HG03175 (cell line): Measurements from ENCODE around the gene CFLAR.
A peak's percentile ranks its signal among the peaks of the same experiment; 100 is the strongest.

Experiments used
- ATAC-seq: cut with Tn5 transposase; IDR thresholded peaks from one replicate; pipeline ENCODE4 v1.9.1; 2021; ENCODE audit warnings: mild to moderate bottlenecking, moderate library complexity; ENCODE audit not compliant: unreplicated experiment

CFLAR gene

DNA sequence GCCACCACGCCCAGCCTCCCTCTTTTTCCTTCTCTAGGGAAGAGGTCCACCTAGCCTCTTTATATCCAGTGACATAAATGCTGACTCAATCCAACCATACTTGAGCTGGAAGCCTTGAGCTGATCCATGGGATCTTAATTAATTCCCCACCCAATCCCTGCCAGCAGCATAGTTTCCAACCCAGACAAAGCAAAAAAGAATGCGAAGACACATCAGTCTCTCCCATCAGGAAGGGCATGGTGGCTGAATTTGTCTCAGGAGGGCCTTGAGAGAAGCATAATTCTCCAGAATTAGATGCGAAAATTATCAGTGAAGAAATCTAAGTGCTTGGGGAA lies 89.5 kb downstream of the CFLAR start:
- ATAC-seq, result no peak

DNA sequence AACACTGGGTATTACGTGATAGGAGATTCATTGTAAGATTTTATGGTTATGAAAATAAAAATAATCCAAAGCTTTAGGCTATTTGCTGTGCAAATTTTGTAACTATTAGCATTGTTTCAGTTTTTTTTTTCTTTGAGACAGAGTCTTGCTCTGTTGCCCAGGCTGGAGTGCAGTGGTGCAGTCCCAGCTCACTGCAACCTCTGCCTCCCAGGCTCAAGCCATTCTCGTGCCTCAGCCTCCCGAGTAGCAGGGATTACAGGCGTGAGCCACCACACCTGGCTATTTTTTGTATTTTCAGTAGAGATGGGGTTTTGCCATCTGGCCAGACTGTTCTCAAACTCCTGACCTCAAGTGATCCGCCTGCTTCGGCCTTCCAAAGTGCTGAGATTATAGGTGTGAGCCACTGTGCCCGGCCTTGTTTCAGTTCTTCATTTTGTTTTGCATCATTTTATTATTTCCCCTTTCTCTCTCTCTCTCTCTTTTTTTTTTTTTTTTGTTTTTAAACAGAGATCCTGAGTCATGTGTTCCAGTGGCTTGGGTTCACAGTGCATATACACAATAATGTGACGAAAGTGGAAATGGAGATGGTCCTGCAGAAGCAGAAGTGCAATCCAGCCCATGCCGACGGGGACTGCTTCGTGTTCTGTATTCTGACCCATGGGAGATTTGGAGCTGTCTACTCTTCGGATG lies 92.7 kb downstream of the CFLAR start:
- ATAC-seq, result peak; percentile 78

- ATAC-seq, result no peak
Observed at GRCh38 chr2:201215963-201216362, 100.0 kb downstream of the CFLAR start.

DNA sequence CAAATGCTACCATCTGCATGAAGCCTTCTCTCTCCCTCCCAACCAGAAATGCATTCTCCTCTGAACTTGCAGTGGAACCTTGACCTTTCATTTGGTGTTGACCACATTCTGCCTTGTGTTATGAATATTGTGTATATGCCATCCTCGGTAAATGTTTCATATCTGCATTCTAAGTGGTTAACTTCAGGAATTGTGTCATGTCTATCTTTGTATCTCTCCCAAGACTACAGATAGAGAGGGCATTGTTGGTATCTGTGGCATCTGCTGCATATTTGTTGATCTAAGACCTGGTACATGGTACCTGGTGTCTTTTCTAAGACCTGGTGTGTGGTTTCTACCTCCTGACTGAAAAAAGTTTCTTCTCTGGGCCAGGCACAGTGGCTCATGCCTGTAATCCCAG lies 101.0 kb downstream of the CFLAR start:
- no peak for ATAC-seq

- ATAC-seq, result no peak
Observed at GRCh38 chr2:201218780-201219179, 102.8 kb downstream of the CFLAR start.

DNA sequence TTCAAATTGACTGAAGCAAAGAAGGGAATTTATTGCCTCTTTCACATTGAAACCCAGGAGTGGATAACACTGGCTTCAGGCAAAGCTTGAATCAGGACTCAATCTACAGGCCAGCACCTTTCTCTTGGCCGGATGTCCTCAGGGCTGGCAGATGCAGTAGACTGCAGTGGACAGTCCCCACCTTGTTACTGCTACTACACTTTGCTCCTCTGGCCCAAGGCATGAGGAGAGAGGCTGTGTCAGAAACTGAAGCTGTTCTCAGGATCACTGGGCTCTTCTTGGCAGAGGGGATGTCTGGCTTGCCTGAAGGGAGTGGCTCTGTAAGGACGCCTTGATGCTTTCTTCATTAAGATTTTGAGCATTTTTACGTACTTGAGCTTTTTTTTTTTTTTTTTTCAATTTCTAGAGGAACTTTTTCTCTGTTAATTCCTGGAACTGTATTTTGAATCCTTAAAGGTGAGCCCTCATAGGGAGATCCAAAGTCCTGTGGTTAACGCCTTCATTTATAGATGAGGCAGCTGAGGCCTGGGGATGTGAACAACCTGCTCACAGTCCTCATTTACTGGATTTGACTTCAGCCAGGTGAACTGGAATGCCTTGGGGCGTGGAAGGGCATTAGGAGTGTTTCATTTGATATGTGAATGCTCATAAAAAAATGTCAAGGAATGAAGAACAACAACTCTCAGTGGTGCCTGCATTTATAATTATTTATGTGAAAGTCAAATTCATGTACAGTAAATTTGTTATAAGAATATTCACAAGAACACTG lies 103.5 kb downstream of the CFLAR start:
- no peak for ATAC-seq

GRCh38 chr2:201220102-201220570 lies 104.2 kb downstream of the CFLAR start:
- no peak for ATAC-seq

DNA sequence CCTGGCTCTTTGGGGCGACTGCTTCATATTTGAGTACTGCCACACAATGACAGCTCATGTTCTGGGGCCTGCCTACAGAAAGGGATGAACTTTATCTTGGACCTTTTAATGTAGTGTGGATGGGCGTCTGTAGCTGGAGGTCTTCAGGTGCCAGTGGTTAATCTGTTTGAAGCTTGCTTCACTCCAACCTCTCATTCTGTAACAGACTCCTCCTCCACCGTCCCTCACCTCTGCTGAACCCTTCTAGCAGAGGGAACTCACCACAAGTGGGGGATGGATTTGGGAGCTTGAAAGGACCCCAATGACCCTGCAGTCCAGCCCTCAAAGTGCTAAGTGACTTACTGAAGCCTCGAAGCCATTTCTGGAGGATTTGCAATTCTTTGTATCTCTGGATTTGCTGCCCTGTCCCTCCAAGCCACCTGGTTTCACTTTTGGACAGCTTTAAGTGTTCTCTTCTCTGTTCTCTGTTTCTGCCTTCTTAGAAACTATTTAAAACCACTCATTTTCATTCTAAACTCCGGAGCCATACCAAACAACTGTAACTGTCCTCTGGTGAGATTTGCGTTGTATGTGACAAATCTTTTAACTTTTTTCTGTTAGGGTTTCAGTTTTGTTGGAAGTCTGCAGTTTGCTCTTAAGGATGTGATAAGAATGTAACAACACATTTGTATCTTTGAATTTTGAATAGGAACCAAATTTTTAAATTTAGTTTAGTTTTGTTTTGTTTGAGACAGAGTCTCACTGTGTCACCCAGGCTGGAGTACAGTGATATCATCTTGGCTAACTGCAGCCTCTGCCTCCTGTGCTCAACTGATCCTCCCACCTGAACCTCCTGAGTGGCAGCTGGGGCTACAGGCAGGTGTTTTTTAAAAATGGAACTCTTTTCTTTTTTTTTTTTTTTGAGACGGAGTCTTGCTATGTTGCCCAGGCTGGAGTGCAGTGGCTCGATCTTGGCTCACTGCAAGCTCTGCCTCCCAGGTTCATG lies 107.4 kb downstream of the CFLAR start:
- peak; percentile 89 for ATAC-seq
